Measurements from ENCODE around the gene TM4SF5.

GRCh38 chr17:4780325-4780955 is 8.8 kb downstream of the TM4SF5 start:
- TF ChIP-seq POLR2A (IDR thresholded peaks at IDR 0.05), result no peak
- no peak for TF ChIP-seq CTCF (IDR thresholded peaks at IDR 0.05)
- TF ChIP-seq POLR2AphosphoS5 (IDR thresholded peaks at IDR 0.05), result no peak
- TF ChIP-seq EP300 (IDR thresholded peaks at IDR 0.05), result no peak

Measured in suprapubic skin (tissue), 4 donors.